ENCODE measurements around the gene ITPKB.

The ITPKB gene

DNA sequence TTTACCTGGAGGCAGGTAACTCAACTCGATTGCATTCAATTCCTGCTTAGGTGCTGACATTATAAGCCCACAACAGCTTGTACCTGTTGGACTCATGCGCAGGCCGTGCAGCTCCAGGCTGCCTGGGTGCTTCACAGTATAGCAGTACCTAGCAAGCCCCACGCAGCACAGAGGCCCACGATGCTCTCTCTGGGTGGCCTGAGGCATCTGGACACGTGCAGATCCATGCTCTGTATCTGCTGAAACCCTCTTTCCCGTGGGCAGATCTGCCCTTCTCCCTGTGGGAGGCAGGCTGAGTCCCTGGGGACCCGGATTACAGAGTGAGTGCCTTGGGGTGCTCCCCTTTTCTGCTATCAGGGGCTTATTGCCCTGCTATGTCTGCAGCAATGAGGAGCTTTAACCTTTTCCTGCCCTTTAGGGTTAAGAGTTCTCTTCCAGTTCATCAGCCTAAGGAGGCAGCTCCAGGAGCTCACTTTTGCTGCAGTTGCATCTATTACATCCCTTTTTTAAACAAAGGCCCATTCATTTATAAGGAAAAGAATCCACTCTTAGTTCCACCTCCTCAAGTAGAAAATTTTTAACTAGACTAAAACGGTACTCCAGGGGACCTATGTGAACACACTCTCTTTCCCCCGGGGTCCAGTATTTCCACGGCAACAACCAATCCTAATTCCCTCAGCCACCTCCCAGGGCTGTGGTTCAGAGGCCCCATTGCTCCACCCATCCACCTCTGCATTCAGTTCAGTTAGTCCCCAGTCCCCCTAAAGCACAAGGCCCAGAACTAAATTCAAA, 19.3 kb downstream of the ITPKB start:
- no peaks in the 10 kb centered on the region for H3K27me3 ChIP-seq (ENCODE audit: control insufficient read depth in 1 of 2, insufficient read depth in 2 of 2, low read length in 2 of 2)
- no peak overlapping the region for H3K4me3 ChIP-seq (ENCODE audit: low read length in 2 of 2)
- peaks cover 0 to 10% of the 10 kb centered on the region in 2 donors for H3K36me3 ChIP-seq (ENCODE audit: control insufficient read depth in 2 of 2, insufficient read depth in 2 of 2, low read length in 2 of 2)
- H3K9me3 ChIP-seq (ENCODE audit: control insufficient read depth in 2 of 2, low read length in 2 of 2): no peaks in the 10 kb centered on the region
- peak overlapping the region; percentile 24 for H3K27ac ChIP-seq (ENCODE audit: low read length)
- H3K4me1 ChIP-seq (ENCODE audit: control insufficient read depth, insufficient read depth, low read length): peaks cover 54% of the 10 kb centered on the region
- peak overlapping the region in 1 of 2 donors; percentile 42 for H3K9ac ChIP-seq (ENCODE audit: low read length in 2 of 2)

GRCh38 chr1:226717256-226717909, 21.7 kb downstream of the ITPKB start:
- no peak overlapping the region for H3K9ac ChIP-seq (ENCODE audit: low read length in 2 of 2)
- H3K36me3 ChIP-seq (ENCODE audit: control insufficient read depth in 2 of 2, insufficient read depth in 2 of 2, low read length in 2 of 2): peaks cover 4 to 5% of the 10 kb centered on the region in 2 donors
- H3K27ac ChIP-seq (ENCODE audit: low read length): no peak overlapping the region
- no peak overlapping the region for H3K4me3 ChIP-seq (ENCODE audit: low read length in 2 of 2)
- no peaks in the 10 kb centered on the region for H3K27me3 ChIP-seq (ENCODE audit: control insufficient read depth in 1 of 2, insufficient read depth in 2 of 2, low read length in 2 of 2)
- peaks cover 40% of the 10 kb centered on the region for H3K4me1 ChIP-seq (ENCODE audit: control insufficient read depth, insufficient read depth, low read length)
- H3K9me3 ChIP-seq (ENCODE audit: control insufficient read depth in 2 of 2, low read length in 2 of 2): peaks cover 0 to 5% of the 10 kb centered on the region in 2 donors

DNA sequence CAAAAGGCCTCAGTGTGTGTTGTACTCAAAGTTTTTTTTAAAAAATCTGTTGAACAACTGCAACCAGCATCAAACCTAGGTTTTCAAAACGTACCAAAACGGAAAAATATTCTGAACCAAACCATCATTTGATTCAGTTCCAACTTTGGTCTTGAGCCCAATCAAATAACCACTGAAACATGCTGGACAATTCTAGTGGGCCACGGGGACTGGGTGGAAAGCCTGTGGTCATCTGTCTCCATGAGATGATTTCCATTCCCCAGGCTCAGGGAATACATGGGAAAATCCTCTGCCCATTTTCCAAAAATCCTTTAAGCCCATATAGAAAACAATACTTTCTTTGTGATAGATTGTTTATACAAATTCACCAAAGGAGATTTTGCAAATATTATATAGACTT, 22.5 kb downstream of the ITPKB start:
- Histone ChIP-seq H3K9me3 (ENCODE audit: control insufficient read depth in 2 of 2, low read length in 2 of 2) (peaks cover 0 to 5% of the 10 kb centered on the region in 2 donors), H3K4me3 (ENCODE audit: low read length in 2 of 2) (no peak overlapping the region), H3K27me3 (ENCODE audit: control insufficient read depth in 1 of 2, insufficient read depth in 2 of 2, low read length in 2 of 2) (no peaks in the 10 kb centered on the region), H3K27ac (ENCODE audit: low read length) (no peak overlapping the region), H3K9ac (ENCODE audit: low read length in 2 of 2) (no peak overlapping the region), H3K36me3 (ENCODE audit: control insufficient read depth in 2 of 2, insufficient read depth in 2 of 2, low read length in 2 of 2) (peaks cover 0 to 5% of the 10 kb centered on the region in 2 donors), H3K4me1 (ENCODE audit: control insufficient read depth, insufficient read depth, low read length) (peaks cover 43% of the 10 kb centered on the region)

DNA sequence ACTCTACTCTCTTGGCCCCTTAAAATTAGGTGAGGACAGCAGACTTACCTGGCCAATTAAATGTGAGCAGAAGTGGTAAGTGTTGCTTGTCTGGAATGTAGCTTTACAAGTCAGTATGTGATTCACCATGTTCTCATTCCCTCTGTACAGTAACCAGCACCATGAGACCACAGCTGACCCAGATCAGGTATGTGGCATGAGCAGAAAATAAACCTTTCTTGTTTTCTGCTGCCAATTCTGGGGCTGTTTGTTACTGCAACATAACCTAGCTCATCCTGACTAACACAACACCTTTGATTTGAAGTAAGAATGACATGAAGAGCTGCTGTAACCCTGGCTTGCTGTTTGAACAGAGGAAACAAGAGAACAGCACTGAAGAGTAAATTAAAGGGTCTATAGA, 24.9 kb downstream of the ITPKB start:
- Histone ChIP-seq H3K9me3 (ENCODE audit: control insufficient read depth in 2 of 2, low read length in 2 of 2) (peaks cover 0 to 5% of the 10 kb centered on the region in 2 donors), H3K9ac (ENCODE audit: low read length in 2 of 2) (no peak overlapping the region), H3K4me3 (ENCODE audit: low read length in 2 of 2) (no peak overlapping the region), H3K4me1 (ENCODE audit: control insufficient read depth, insufficient read depth, low read length) (peaks cover 48% of the 10 kb centered on the region), H3K27ac (ENCODE audit: low read length) (peak overlapping the region; percentile 41), H3K27me3 (ENCODE audit: control insufficient read depth in 1 of 2, insufficient read depth in 2 of 2, low read length in 2 of 2) (no peaks in the 10 kb centered on the region), H3K36me3 (ENCODE audit: control insufficient read depth in 2 of 2, insufficient read depth in 2 of 2, low read length in 2 of 2) (peaks cover 0 to 5% of the 10 kb centered on the region in 2 donors)

- peaks cover 0 to 5% of the 10 kb centered on the region in 2 donors for H3K36me3 ChIP-seq (ENCODE audit: control insufficient read depth in 2 of 2, insufficient read depth in 2 of 2, low read length in 2 of 2)
- peak overlapping the region; percentile 31 for H3K27ac ChIP-seq (ENCODE audit: low read length)
- H3K4me1 ChIP-seq (ENCODE audit: control insufficient read depth, insufficient read depth, low read length): peaks cover 51% of the 10 kb centered on the region
- no peak overlapping the region for H3K4me3 ChIP-seq (ENCODE audit: low read length in 2 of 2)
- H3K9ac ChIP-seq (ENCODE audit: low read length in 2 of 2): no peak overlapping the region
- H3K9me3 ChIP-seq (ENCODE audit: control insufficient read depth in 2 of 2, low read length in 2 of 2): peaks cover 0 to 5% of the 10 kb centered on the region in 2 donors
- no peaks in the 10 kb centered on the region for H3K27me3 ChIP-seq (ENCODE audit: control insufficient read depth in 1 of 2, insufficient read depth in 2 of 2, low read length in 2 of 2)
These were observed 26.2 kb downstream of the ITPKB start for GRCh38 chr1:226712742-226713419.

DNA sequence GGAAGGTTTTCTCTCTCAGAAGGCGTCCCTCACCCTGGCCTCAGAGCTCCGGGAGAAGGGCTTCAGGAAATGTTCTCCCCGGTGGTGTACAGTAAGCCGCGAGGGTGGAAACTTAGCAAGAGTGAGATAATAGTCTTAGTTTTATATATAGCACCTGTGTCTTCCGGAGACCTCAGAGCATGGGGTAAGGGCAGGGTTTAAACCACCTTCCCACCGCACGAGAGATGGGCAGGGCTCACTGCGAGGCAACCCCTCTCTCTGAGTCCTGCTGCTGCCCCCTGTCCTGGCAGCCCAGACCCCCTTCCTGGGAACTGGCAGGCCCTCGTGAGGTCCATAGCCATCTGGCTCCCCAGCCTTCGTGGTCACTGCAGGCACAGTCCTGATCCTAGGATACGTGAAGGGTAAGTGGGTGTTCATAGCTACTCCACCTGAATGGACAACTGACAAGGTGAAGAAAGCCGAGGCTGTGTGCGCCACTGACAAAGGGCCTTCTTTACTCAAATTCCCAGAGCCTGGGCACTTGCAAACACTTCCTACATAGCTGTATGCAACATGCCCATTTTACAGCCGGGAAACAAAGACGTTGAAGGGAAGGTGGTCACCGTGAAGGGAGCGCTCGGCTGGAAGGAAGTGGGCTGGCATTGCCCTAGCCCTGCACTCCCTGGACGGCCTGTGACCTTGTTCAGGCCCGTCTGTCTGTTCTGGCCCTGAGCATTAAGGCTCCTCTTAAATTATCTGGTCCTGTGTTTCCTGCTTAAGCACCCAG, 26.9 kb downstream of the ITPKB start:
- H3K9me3 ChIP-seq (ENCODE audit: control insufficient read depth in 2 of 2, low read length in 2 of 2): peaks cover 0 to 5% of the 10 kb centered on the region in 2 donors
- peaks cover 0 to 8% of the 10 kb centered on the region in 2 donors for H3K36me3 ChIP-seq (ENCODE audit: control insufficient read depth in 2 of 2, insufficient read depth in 2 of 2, low read length in 2 of 2)
- H3K27ac ChIP-seq (ENCODE audit: low read length): peak overlapping the region; percentile 31
- no peaks in the 10 kb centered on the region for H3K27me3 ChIP-seq (ENCODE audit: control insufficient read depth in 1 of 2, insufficient read depth in 2 of 2, low read length in 2 of 2)
- no peak overlapping the region for H3K9ac ChIP-seq (ENCODE audit: low read length in 2 of 2)
- H3K4me1 ChIP-seq (ENCODE audit: control insufficient read depth, insufficient read depth, low read length): peaks cover 48% of the 10 kb centered on the region
- H3K4me3 ChIP-seq (ENCODE audit: low read length in 2 of 2): no peak overlapping the region

DNA sequence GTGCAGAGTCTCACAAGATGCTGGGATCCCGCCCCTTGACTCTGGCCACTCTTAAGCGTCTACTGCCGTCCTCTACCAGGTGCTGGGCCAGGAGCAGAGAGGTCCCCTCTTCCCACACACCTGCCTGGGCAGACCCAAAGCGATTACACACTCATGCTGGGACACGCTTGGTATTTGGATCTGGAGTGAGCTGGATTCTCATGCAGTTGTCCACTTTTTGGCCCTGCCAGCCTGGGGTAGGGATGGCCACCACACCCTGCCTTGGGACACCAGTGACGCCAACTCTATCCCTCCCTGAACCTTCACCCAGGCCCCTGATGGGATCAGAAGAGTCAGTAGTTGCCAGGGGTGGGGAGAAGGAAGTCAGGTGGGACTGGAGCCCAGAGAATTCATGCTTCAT, 28.6 kb downstream of the ITPKB start:
- Histone ChIP-seq H3K36me3 (ENCODE audit: control insufficient read depth in 2 of 2, insufficient read depth in 2 of 2, low read length in 2 of 2) (peaks cover 2 to 8% of the 10 kb centered on the region in 2 donors), H3K9ac (ENCODE audit: low read length in 2 of 2) (no peak overlapping the region), H3K4me1 (ENCODE audit: control insufficient read depth, insufficient read depth, low read length) (peaks cover 55% of the 10 kb centered on the region), H3K4me3 (ENCODE audit: low read length in 2 of 2) (no peak overlapping the region), H3K27me3 (ENCODE audit: control insufficient read depth in 1 of 2, insufficient read depth in 2 of 2, low read length in 2 of 2) (no peaks in the 10 kb centered on the region), H3K27ac (ENCODE audit: low read length) (peak overlapping the region; percentile 88), H3K9me3 (ENCODE audit: control insufficient read depth in 2 of 2, low read length in 2 of 2) (peaks cover 0 to 5% of the 10 kb centered on the region in 2 donors)

- Histone ChIP-seq H3K9ac (ENCODE audit: low read length in 2 of 2) (peak overlapping the region in 1 of 2 donors; percentile 3), H3K27me3 (ENCODE audit: control insufficient read depth in 1 of 2, insufficient read depth in 2 of 2, low read length in 2 of 2) (no peaks in the 10 kb centered on the region), H3K36me3 (ENCODE audit: control insufficient read depth in 2 of 2, insufficient read depth in 2 of 2, low read length in 2 of 2) (peaks cover 2 to 8% of the 10 kb centered on the region in 2 donors), H3K9me3 (ENCODE audit: control insufficient read depth in 2 of 2, low read length in 2 of 2) (peaks cover 0 to 5% of the 10 kb centered on the region in 2 donors), H3K27ac (ENCODE audit: low read length) (peak overlapping the region; percentile 88), H3K4me3 (ENCODE audit: low read length in 2 of 2) (no peak overlapping the region), H3K4me1 (ENCODE audit: control insufficient read depth, insufficient read depth, low read length) (peaks cover 57% of the 10 kb centered on the region)
These were observed 29.1 kb downstream of the ITPKB start for GRCh38 chr1:226709953-226710352.

DNA sequence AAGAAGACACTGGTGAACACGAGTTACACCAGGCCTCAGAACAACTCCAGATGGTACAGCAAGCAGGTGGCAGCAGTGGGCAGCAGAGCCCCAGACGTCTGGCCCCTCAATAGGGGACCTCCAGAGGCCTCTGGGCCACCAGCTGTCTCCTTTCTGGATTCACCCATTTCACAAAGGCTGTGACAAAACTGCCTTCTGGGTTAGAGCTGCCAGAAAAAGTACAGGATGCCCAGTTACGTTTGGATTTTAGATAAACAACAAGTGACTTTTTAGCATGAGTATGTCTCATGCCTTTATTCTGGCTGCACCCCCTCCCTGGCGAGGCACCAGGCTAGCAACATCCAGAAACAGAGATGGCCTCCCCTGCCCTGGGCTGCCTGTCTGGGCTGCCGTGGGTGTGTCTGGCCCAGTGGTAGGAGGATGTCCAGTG, 30.1 kb downstream of the ITPKB start:
- H3K9ac ChIP-seq (ENCODE audit: low read length in 2 of 2): peak overlapping the region; percentile 22 to 37
- peaks cover 63% of the 10 kb centered on the region for H3K4me1 ChIP-seq (ENCODE audit: control insufficient read depth, insufficient read depth, low read length)

DNA sequence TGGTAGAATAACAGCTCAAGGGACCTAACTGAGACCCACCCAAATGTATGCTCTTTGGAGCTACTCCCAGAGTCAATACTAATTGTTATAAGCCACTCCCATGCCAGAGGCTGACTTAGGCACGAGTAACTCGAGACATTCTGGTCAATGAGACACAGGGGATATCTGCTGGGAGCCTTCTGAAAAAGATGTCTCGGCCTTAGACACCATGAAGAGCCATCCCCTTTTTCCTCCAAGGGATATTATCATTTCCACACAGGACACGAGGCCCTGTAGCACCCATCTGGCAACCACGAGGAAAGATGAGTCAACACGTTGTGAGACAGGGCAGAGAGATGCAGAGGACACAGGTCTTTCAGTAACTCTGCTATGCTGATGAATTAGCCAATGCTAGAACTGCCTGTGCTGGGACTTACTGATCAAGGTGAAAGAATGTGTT, 30.7 kb downstream of the ITPKB start:
- Histone ChIP-seq H3K27me3 (ENCODE audit: control insufficient read depth in 1 of 2, insufficient read depth in 2 of 2, low read length in 2 of 2) (no peaks in the 10 kb centered on the region), H3K9me3 (ENCODE audit: control insufficient read depth in 2 of 2, low read length in 2 of 2) (no peaks in the 10 kb centered on the region), H3K27ac (ENCODE audit: low read length) (peak overlapping the region; percentile 88), H3K4me3 (ENCODE audit: low read length in 2 of 2) (no peak overlapping the region), H3K36me3 (ENCODE audit: control insufficient read depth in 2 of 2, insufficient read depth in 2 of 2, low read length in 2 of 2) (peaks cover 2 to 3% of the 10 kb centered on the region in 2 donors), H3K4me1 (ENCODE audit: control insufficient read depth, insufficient read depth, low read length) (peaks cover 67% of the 10 kb centered on the region), H3K9ac (ENCODE audit: low read length in 2 of 2) (peak overlapping the region in 1 of 2 donors; percentile 22)

More for the DNA sequence above, 30.1 kb downstream of the ITPKB start:
- H3K27ac ChIP-seq (ENCODE audit: low read length): peak overlapping the region; percentile 88
- peaks cover 2 to 3% of the 10 kb centered on the region in 2 donors for H3K36me3 ChIP-seq (ENCODE audit: control insufficient read depth in 2 of 2, insufficient read depth in 2 of 2, low read length in 2 of 2)
- H3K27me3 ChIP-seq (ENCODE audit: control insufficient read depth in 1 of 2, insufficient read depth in 2 of 2, low read length in 2 of 2): no peaks in the 10 kb centered on the region
- no peaks in the 10 kb centered on the region for H3K9me3 ChIP-seq (ENCODE audit: control insufficient read depth in 2 of 2, low read length in 2 of 2)
- no peak overlapping the region for H3K4me3 ChIP-seq (ENCODE audit: low read length in 2 of 2)
